HFFc6 (cell line): ENCODE measurements around the gene PPP1CA. TPM values are rescaled to one million over a fixed set of nuclear protein-coding genes. Genes with fewer than 3 reads are reported as not detected.

Experiments
- DNase-seq: peaks from one replicate; pipeline ENCODE4 v3.0.0-alpha.2; 2018
- H3K27ac Mint-ChIP-seq: 2 replicates; pipeline ENCODE4 v1.8.0; 2020; ENCODE audit warnings: mild to moderate bottlenecking, mixed read lengths
- H3K27me3 Mint-ChIP-seq: 2 replicates; pipeline ENCODE4 v1.8.0; 2021; ENCODE audit warnings: mild to moderate bottlenecking, moderate library complexity, mixed read lengths; ENCODE audit not compliant: insufficient read depth
- H3K36me3 Mint-ChIP-seq: 2 replicates; pipeline ENCODE4 v1.8.0; 2021; ENCODE audit warnings: low read depth, mixed read lengths
- H3K4me1 Mint-ChIP-seq: 2 replicates; pipeline ENCODE4 v1.8.0; 2020; ENCODE audit warnings: low read depth, mixed read lengths
- H3K4me3 Mint-ChIP-seq: 2 replicates; pipeline ENCODE4 v1.8.0; 2020; ENCODE audit warnings: mild to moderate bottlenecking, moderate library complexity, mixed read lengths
- H3K9me3 Mint-ChIP-seq: 2 replicates; pipeline ENCODE4 v1.8.0; 2020; ENCODE audit warnings: mild to moderate bottlenecking, mixed read lengths
- CTCF ChIP-seq: fragments of 200-600 bp; sonication (generic); IDR thresholded peaks from 2 replicates; pipeline ENCODE4 v1.5.0; 2021; ENCODE audit warnings: antibody characterized with exemption, mild to moderate bottlenecking
- total RNA-seq, 6 experiments: library from RNA; stranded (reverse); fragmentation: NEBNext Ultra II Directional; extraction: Animal tissue kit (Norgen Biotek cat#: 25700); gene quantifications; 2 replicates in 1 of 6; 3 replicates in 5 of 6; pipeline ENCODE4 v1.2.3, GENCODE V29; 2021

Gene PPP1CA
- total RNA-seq, 6 experiments from 2014 or later: 162 to 191 (median 180) TPM

- no peak overlapping the region for H3K27ac Mint-ChIP-seq
- H3K36me3 Mint-ChIP-seq: no peaks in the 10 kb centered on the region
- H3K4me1 Mint-ChIP-seq: no peaks in the 10 kb centered on the region
- H3K4me3 Mint-ChIP-seq: no peak overlapping the region
- peaks cover 27% of the 10 kb centered on the region for H3K27me3 Mint-ChIP-seq
- no peaks in the 10 kb centered on the region for H3K9me3 Mint-ChIP-seq
- DNase-seq: no peak
- no peak for TF ChIP-seq CTCF
These were observed 7.0 kb upstream of the PPP1CA start for GRCh38 chr11:67408437-67409200.

- Mint-ChIP-seq H3K4me3 (no peak overlapping the region), H3K27me3 (peaks cover 19% of the 10 kb centered on the region), H3K4me1 (no peaks in the 10 kb centered on the region), H3K27ac (no peak overlapping the region), H3K36me3 (no peaks in the 10 kb centered on the region), H3K9me3 (no peaks in the 10 kb centered on the region)
- TF ChIP-seq CTCF: no peak
- no peak for DNase-seq
These were observed 6.1 kb upstream of the PPP1CA start for GRCh38 chr11:67407688-67408163.

GRCh38 chr11:67406969-67407687 lies 5.5 kb upstream of the PPP1CA start:
- DNase-seq: no peak
- Mint-ChIP-seq H3K4me3 (no peak overlapping the region), H3K36me3 (no peaks in the 10 kb centered on the region), H3K27me3 (peaks cover 18% of the 10 kb centered on the region), H3K27ac (no peak overlapping the region), H3K4me1 (no peaks in the 10 kb centered on the region), H3K9me3 (no peaks in the 10 kb centered on the region)
- TF ChIP-seq CTCF: no peak; the same call in 1 of the 2 replicates

GRCh38 chr11:67406420-67406968 lies 4.8 kb upstream of the PPP1CA start:
- Mint-ChIP-seq H3K4me1 (no peaks in the 10 kb centered on the region), H3K4me3 (no peak overlapping the region), H3K27ac (no peak overlapping the region), H3K9me3 (no peaks in the 10 kb centered on the region), H3K27me3 (peaks cover 14% of the 10 kb centered on the region), H3K36me3 (no peaks in the 10 kb centered on the region)
- no peak for DNase-seq
- no peak for TF ChIP-seq CTCF

GRCh38 chr11:67405688-67406339 lies 4.2 kb upstream of the PPP1CA start:
- Mint-ChIP-seq H3K9me3 (no peaks in the 10 kb centered on the region), H3K27me3 (peaks cover 13% of the 10 kb centered on the region), H3K4me1 (0 out of 2 replicates have a peak, but pooled peaks cover under 1% of the 10 kb centered on the region), H3K27ac (no peak overlapping the region), H3K36me3 (no peaks in the 10 kb centered on the region), H3K4me3 (no peak overlapping the region)
- no peak for TF ChIP-seq CTCF
- DNase-seq: no peak
